Adipocyte (in vitro differentiated cells): Measurements from ENCODE around the gene TEDC1.

ENCODE experiments used
- DNase-seq: peaks from one replicate; pipeline ENCODE4 v3.0.0-alpha.2; 2015; ENCODE audit warnings: low read depth
- H3K27me3 ChIP-seq: replicated peaks from 2 replicates; pipeline ENCODE4 v1.7.0; 2013; ENCODE audit warnings: mild to moderate bottlenecking, low read length, moderate library complexity; ENCODE audit not compliant: control insufficient read depth, insufficient read depth
- H3K36me3 ChIP-seq: 2 replicates; pipeline ENCODE4 v1.7.0; 2013; ENCODE audit warnings: low read length, mild to moderate bottlenecking, moderate library complexity; ENCODE audit not compliant: control insufficient read depth, insufficient read depth, severe bottlenecking
- H3K4me1 ChIP-seq: 2 replicates; pipeline ENCODE4 v1.7.0; 2013; ENCODE audit warnings: mild to moderate bottlenecking, low read length, moderate library complexity; ENCODE audit not compliant: control insufficient read depth, insufficient read depth
- H3K4me3 ChIP-seq: 2 replicates; pipeline ENCODE4 v1.7.0; 2013; ENCODE audit warnings: mild to moderate bottlenecking, low read length, moderate library complexity
- H3K9ac ChIP-seq: 2 replicates; pipeline ENCODE4 v1.7.0; 2013; ENCODE audit warnings: mild to moderate bottlenecking, low read length, moderate library complexity
- H3K9me3 ChIP-seq: 2 replicates; pipeline ENCODE4 v1.7.0; 2013; ENCODE audit warnings: mild to moderate bottlenecking, low read length, moderate library complexity; ENCODE audit not compliant: control insufficient read depth

The TEDC1 gene

GRCh38 chr14:105484069-105484996, 6.7 kb upstream of the TEDC1 start:
- peak; percentile 32 for DNase-seq
- Histone ChIP-seq H3K9me3 (no peaks in the 10 kb centered on the region), H3K27me3 (peaks cover 5% of the 10 kb centered on the region), H3K36me3 (no peaks in the 10 kb centered on the region), H3K4me1 (peaks cover 17% of the 10 kb centered on the region), H3K9ac (no peak overlapping the region), H3K4me3 (no peak overlapping the region)

GRCh38 chr14:105484997-105485393, 6.1 kb upstream of the TEDC1 start:
- Histone ChIP-seq H3K36me3 (no peaks in the 10 kb centered on the region), H3K27me3 (peaks cover 5% of the 10 kb centered on the region), H3K9ac (no peak overlapping the region), H3K4me1 (peaks cover 17% of the 10 kb centered on the region), H3K4me3 (no peak overlapping the region), H3K9me3 (no peaks in the 10 kb centered on the region)
- no peak for DNase-seq

GRCh38 chr14:105485739-105486162, 5.3 kb upstream of the TEDC1 start:
- H3K4me1 ChIP-seq = peaks cover 17% of the 10 kb centered on the region
- no peak for DNase-seq
- H3K27me3 ChIP-seq = peaks cover 5% of the 10 kb centered on the region
- no peak overlapping the region for H3K4me3 ChIP-seq
- no peak overlapping the region for H3K9ac ChIP-seq
- no peaks in the 10 kb centered on the region for H3K36me3 ChIP-seq
- no peaks in the 10 kb centered on the region for H3K9me3 ChIP-seq

- Histone ChIP-seq H3K9ac (no peak within 1 kb of the TSS), H3K27me3 (peaks cover 5% of the 10 kb centered on the region), H3K36me3 (no peaks in the 10 kb centered on the region), H3K9me3 (no peaks in the 10 kb centered on the region), H3K4me1 (peaks cover 12% of the 10 kb centered on the region), H3K4me3 (no peak within 1 kb of the TSS)
- DNase-seq = no peak
These were observed 4.7 kb upstream of the TEDC1 start, which contains the start of gene CRIP1 for GRCh38 chr14:105486163-105486973. Gene CRIP1 (plus strand): TSS chr14:105486886. CDS start chr14:105487260, 374 bp downstream.

- Histone ChIP-seq H3K36me3 (no peaks in the 10 kb centered on the region), H3K4me3 (no peak overlapping the region), H3K27me3 (peaks cover 5% of the 10 kb centered on the region), H3K9me3 (no peaks in the 10 kb centered on the region), H3K4me1 (peaks cover 8% of the 10 kb centered on the region), H3K9ac (no peak overlapping the region)
- no peak for DNase-seq
These were observed 4.0 kb upstream of the TEDC1 start for GRCh38 chr14:105486974-105487448.

GRCh38 chr14:105487449-105487985, 3.5 kb upstream of the TEDC1 start:
- Histone ChIP-seq H3K36me3 (no peaks in the 10 kb centered on the region), H3K9me3 (no peaks in the 10 kb centered on the region), H3K9ac (no peak overlapping the region), H3K27me3 (peaks cover 5% of the 10 kb centered on the region), H3K4me3 (no peak overlapping the region), H3K4me1 (peaks cover 3% of the 10 kb centered on the region)
- DNase-seq = no peak

GRCh38 chr14:105487986-105488777, 2.9 kb upstream of the TEDC1 start:
- peaks cover 3% of the 10 kb centered on the region for H3K4me1 ChIP-seq
- no peak overlapping the region for H3K4me3 ChIP-seq
- no peak overlapping the region for H3K9ac ChIP-seq

GRCh38 chr14:105488781-105489541, 2.1 kb upstream of the TEDC1 start:
- H3K36me3 ChIP-seq = no peaks in the 10 kb centered on the region
- peaks cover 3% of the 10 kb centered on the region for H3K4me1 ChIP-seq
- no peaks in the 10 kb centered on the region for H3K9me3 ChIP-seq
- H3K9ac ChIP-seq = no peak overlapping the region
- no peak for DNase-seq
- H3K4me3 ChIP-seq = no peak overlapping the region
- H3K27me3 ChIP-seq = peaks cover 5% of the 10 kb centered on the region

More at GRCh38 chr14:105487986-105488777, 2.9 kb upstream of the TEDC1 start:
- no peaks in the 10 kb centered on the region for H3K9me3 ChIP-seq
- H3K36me3 ChIP-seq = no peaks in the 10 kb centered on the region
- peaks cover 5% of the 10 kb centered on the region for H3K27me3 ChIP-seq
- no peak for DNase-seq

- Histone ChIP-seq H3K27me3 (peaks cover 5% of the 10 kb centered on the region), H3K9me3 (no peaks in the 10 kb centered on the region), H3K9ac (peak overlapping the region; percentile 81), H3K36me3 (no peaks in the 10 kb centered on the region), H3K4me1 (peaks cover 3% of the 10 kb centered on the region), H3K4me3 (peak overlapping the region; percentile 81)
- DNase-seq = peak; percentile 83
These were observed 1.3 kb upstream of the TEDC1 start for GRCh38 chr14:105489542-105490266.

GRCh38 chr14:105490267-105490571, 827 bp upstream of the TEDC1 start:
- peaks cover 5% of the 10 kb centered on the region for H3K27me3 ChIP-seq
- peak overlapping the region; percentile 81 for H3K9ac ChIP-seq
- H3K36me3 ChIP-seq = no peaks in the 10 kb centered on the region
- no peaks in the 10 kb centered on the region for H3K9me3 ChIP-seq
- peaks cover 3% of the 10 kb centered on the region for H3K4me1 ChIP-seq
- DNase-seq = no peak
- peak overlapping the region; percentile 81 for H3K4me3 ChIP-seq
